Measurements from ENCODE around the gene MEGF6.

GRCh38 chr1:3580231-3580630 lies 31.1 kb downstream of the MEGF6 start:
- no peak for TF ChIP-seq CTCF (IDR thresholded peaks at IDR 0.05)
- TF ChIP-seq POLR2A (IDR thresholded peaks at IDR 0.05), result no peak
- no peak for TF ChIP-seq EP300 (IDR thresholded peaks at IDR 0.05; ENCODE audit: low read depth)
- no peak for TF ChIP-seq POLR2AphosphoS5 (IDR thresholded peaks at IDR 0.05)
